KMS-11 (cell line): ENCODE data around the gene CRADD.

Experiments
- H2AFZ ChIP-seq: fragments of 200-600 bp; sonication (generic); 2 replicates; pipeline ENCODE4 v1.6.1; 2016; ENCODE audit warnings: antibody characterized with exemption, mixed run types, low read depth
- H3K27ac ChIP-seq: fragments of 200-600 bp; sonication (generic); 2 replicates; pipeline ENCODE4 v1.6.1; 2016; ENCODE audit warnings: mild to moderate bottlenecking, mixed run types
- H3K27me3 ChIP-seq: fragments of 200-600 bp; sonication (generic); 2 replicates; pipeline ENCODE4 v1.6.1; 2017; ENCODE audit warnings: mild to moderate bottlenecking, low read depth, mixed run types, moderate library complexity; ENCODE audit not compliant: insufficient read depth
- H3K36me3 ChIP-seq: fragments of 200-600 bp; sonication (generic); 2 replicates; pipeline ENCODE4 v1.6.1; 2017; ENCODE audit warnings: mild to moderate bottlenecking, mixed run types; ENCODE audit not compliant: insufficient read depth
- H3K4me1 ChIP-seq: fragments of 200-600 bp; sonication (generic); 2 replicates; pipeline ENCODE4 v1.6.1; 2016; ENCODE audit warnings: mild to moderate bottlenecking, low read depth, mixed run types; ENCODE audit not compliant: poor library complexity, severe bottlenecking
- H3K4me2 ChIP-seq: fragments of 200-600 bp; sonication (generic); 2 replicates; pipeline ENCODE4 v1.7.0; 2016; ENCODE audit warnings: mild to moderate bottlenecking, mixed run types
- H3K4me3 ChIP-seq: fragments of 200-600 bp; sonication (generic); IDR thresholded peaks from 2 replicates; pipeline ENCODE4 v1.6.1; 2017; ENCODE audit warnings: low read depth, low read length, mixed read lengths; ENCODE audit not compliant: insufficient read depth
- H3K79me2 ChIP-seq: fragments of 200-600 bp; sonication (generic); 2 replicates; pipeline ENCODE4 v1.6.1; 2016; ENCODE audit warnings: low read depth, mixed run types; ENCODE audit not compliant: insufficient read depth
- H3K9ac ChIP-seq: fragments of 200-600 bp; sonication (generic); 2 replicates; pipeline ENCODE4 v1.6.1; 2016; ENCODE audit warnings: mild to moderate bottlenecking, mixed run types
- H4K20me1 ChIP-seq: fragments of 200-600 bp; sonication (generic); 2 replicates; pipeline ENCODE4 v1.6.1; 2016; ENCODE audit warnings: mild to moderate bottlenecking, mixed run types; ENCODE audit not compliant: insufficient read depth
- CTCF ChIP-seq: fragments of 200-600 bp; sonication (generic); conservative IDR thresholded peaks from 2 replicates; pipeline ENCODE4 v1.6.1; 2017; ENCODE audit warnings: low read depth, mild to moderate bottlenecking, antibody characterized with exemption, low read length, moderate library complexity, mixed read lengths

CRADD gene

DNA sequence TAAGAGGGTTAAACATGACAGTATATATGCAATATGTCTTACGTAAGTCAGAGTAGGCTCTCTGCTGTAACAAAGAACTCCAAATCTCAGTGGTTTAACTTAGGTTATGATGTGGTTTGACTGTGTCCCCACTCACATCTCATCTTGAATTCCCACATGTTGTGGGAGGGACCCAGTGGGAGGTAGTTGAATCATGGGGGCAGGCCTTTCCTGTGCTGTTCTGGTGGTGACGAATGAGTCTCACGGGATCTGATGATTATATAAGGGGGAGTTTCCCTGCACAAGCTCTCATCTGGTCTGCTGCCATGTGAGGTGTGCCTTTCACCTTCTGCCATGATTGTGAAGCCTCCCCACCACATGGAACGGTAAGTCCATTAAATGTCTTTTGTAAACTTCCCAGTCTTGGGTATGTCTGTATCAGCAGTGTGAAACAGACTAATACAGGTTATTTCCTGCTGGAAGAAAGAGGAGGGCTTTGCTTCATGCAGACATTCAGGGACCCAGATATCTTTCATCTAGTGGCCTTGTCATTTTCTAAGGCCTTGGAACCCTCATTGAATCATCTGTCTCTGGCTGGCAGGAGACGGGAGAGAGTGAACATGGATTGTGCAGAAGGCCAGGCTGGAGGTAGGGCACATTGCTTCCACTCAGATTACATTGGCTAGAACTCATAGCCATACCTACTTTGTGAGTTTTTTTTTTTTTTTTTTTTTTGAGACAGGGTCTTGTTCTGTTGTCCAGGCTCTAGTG lies 96.1 kb downstream of the CRADD start:
- Histone ChIP-seq H3K27ac (no peak overlapping the region), H3K36me3 (no peaks in the 10 kb centered on the region), H4K20me1 (no peaks in the 10 kb centered on the region), H3K27me3 (no peaks in the 10 kb centered on the region), H3K79me2 (no peaks in the 10 kb centered on the region), H3K4me2 (0 out of 2 replicates have a peak overlapping the region, but pooled peaks have one; percentile 15), H3K9ac (no peak overlapping the region), H2AFZ (no peak overlapping the region), H3K4me3 (no peak overlapping the region), H3K4me1 (peaks cover 30% of the 10 kb centered on the region)
- TF ChIP-seq CTCF = no peak

DNA sequence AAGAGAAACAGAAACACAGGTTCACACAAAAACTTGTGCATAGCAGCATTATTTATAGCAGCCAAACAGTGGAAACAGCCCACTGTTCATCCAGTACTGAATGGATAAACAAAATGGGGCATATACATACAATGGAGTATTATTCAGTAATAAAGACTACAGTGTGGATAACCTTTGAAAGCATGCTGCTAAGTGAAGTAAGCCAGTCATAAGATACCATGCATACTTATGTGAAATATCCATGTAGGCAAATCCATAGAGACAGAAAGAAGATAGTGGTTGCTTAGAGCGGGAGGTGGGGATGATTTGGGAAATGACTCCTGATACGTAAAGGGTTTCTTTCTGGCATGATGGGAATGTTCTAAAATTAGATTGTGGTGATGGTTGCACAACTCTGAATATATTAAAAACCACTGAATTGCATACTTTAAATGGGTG lies 99.4 kb downstream of the CRADD start:
- no peak overlapping the region for H3K4me3 ChIP-seq
- H3K27me3 ChIP-seq = no peaks in the 10 kb centered on the region
- no peak overlapping the region for H2AFZ ChIP-seq
- H3K4me2 ChIP-seq = no peak overlapping the region
- H3K36me3 ChIP-seq = no peaks in the 10 kb centered on the region
- no peak overlapping the region for H3K27ac ChIP-seq
- no peaks in the 10 kb centered on the region for H4K20me1 ChIP-seq
- H3K9ac ChIP-seq = no peak overlapping the region
- H3K4me1 ChIP-seq = peaks cover 26% of the 10 kb centered on the region
- TF ChIP-seq CTCF = no peak
- H3K79me2 ChIP-seq = no peaks in the 10 kb centered on the region

- no peaks in the 10 kb centered on the region for H3K27me3 ChIP-seq
- no peaks in the 10 kb centered on the region for H4K20me1 ChIP-seq
- H3K4me2 ChIP-seq = no peak overlapping the region
- no peaks in the 10 kb centered on the region for H3K79me2 ChIP-seq
- no peaks in the 10 kb centered on the region for H3K36me3 ChIP-seq
- H3K27ac ChIP-seq = no peak overlapping the region
- no peak overlapping the region for H3K9ac ChIP-seq
- H2AFZ ChIP-seq = no peak overlapping the region
- no peak for TF ChIP-seq CTCF
- no peak overlapping the region for H3K4me3 ChIP-seq
- H3K4me1 ChIP-seq = peaks cover 20% of the 10 kb centered on the region
Measured at GRCh38 chr12:93777254-93777653, 100.1 kb downstream of the CRADD start.

GRCh38 chr12:93778306-93778705 lies 101.1 kb downstream of the CRADD start:
- Histone ChIP-seq H3K9ac (no peak overlapping the region), H4K20me1 (no peaks in the 10 kb centered on the region), H2AFZ (no peak overlapping the region), H3K4me1 (peaks cover 13% of the 10 kb centered on the region), H3K27me3 (no peaks in the 10 kb centered on the region), H3K27ac (no peak overlapping the region), H3K36me3 (no peaks in the 10 kb centered on the region), H3K79me2 (no peaks in the 10 kb centered on the region), H3K4me2 (no peak overlapping the region), H3K4me3 (no peak overlapping the region)
- no peak for TF ChIP-seq CTCF
